ENCODE results near the gene GPC5. TPM values are rescaled to one million over a fixed set of nuclear protein-coding genes. Genes with fewer than 3 reads are reported as not detected.

GPC5 gene
- total and polyA plus RNA-seq, 9 of the 15 experiments (the other 6 are each of a cell fraction or from before 2014, with no cell fraction given): 0.18 to 0.27 TPM; not detected in 7

GRCh38 chr13:92270990-92271389, 872.6 kb downstream of the GPC5 start:
- DNase-seq (ENCODE audit: extremely low read depth in 1 of 4, low spot score in 3 of 4) (no peak), FAIRE-seq (no peak), ATAC-seq (no peak)
- no peaks in the 10 kb centered on the region for H3K79me2 ChIP-seq (ENCODE audit: control insufficient read depth, insufficient read depth, low read length)
- TF ChIP-seq SRSF1 (IDR thresholded peaks at IDR 0.05; ENCODE audit: low read depth, low read length) (no peak), ZBTB26 (CRISPR knock-in tag; IDR thresholded peaks at IDR 0.05) (no peak), ZNF592 (IDR thresholded peaks at IDR 0.05) (no peak), DMBX1 (CRISPR knock-in tag; IDR thresholded peaks at IDR 0.05; ENCODE audit: borderline replicate concordance) (no peak), CCNT2 (IDR thresholded peaks at IDR 0.05; ENCODE audit: borderline replicate concordance, extremely low read depth, insufficient read length, low read depth, low read length) (no peak), RHOXF2B (CRISPR knock-in tag; conservative IDR thresholded peaks at IDR 0.05) (no peak), RAD21 (CRISPR knock-in tag; conservative IDR thresholded peaks at IDR 0.05 in 1 of 2, IDR thresholded peaks at IDR 0.05 in 1 of 2) (no peak), TSC22D4 (tag; IDR thresholded peaks at IDR 0.05) (no peak), KHSRP (IDR thresholded peaks at IDR 0.05) (no peak), EWSR1 (IDR thresholded peaks at IDR 0.05; ENCODE audit: borderline replicate concordance, low read depth, partially characterized antibody) (no peak), MLX (CRISPR knock-in tag; conservative IDR thresholded peaks at IDR 0.05) (no peak), ADNP (tag; IDR thresholded peaks at IDR 0.05) (no peak)
- no peaks in the 10 kb centered on the region for H3K4me1 ChIP-seq (replicated peaks in 1 of 2; ENCODE audit: control insufficient read depth in 2 of 2, insufficient read depth in 2 of 2, low read length in 2 of 2)
- no peak overlapping the region for H3K9ac ChIP-seq (ENCODE audit: insufficient read depth in 1 of 2, low read depth in 2 of 2, low read length in 2 of 2)
- H3K9me3 ChIP-seq (replicated peaks; ENCODE audit: control insufficient read depth, insufficient read depth, low read depth, low read length): no peaks in the 10 kb centered on the region
- 0% methylated on average over 1 of the region's 1 CpG for WGBS (ENCODE audit: insufficient coverage, low coverage, missing lambda C conversion rate)
- intact Hi-C loops (cut with micrococcal nuclease): no loop called here
- H3K27ac ChIP-seq (ENCODE audit: extremely low read depth, low read depth, low read length): no peak overlapping the region
- in situ Hi-C loops (cut with MboI): loop anchor here (25.0 kb wide), 1 partner anchor 441 kb away; no protein-coding TSS in a partner anchor
- no peaks in the 10 kb centered on the region for H4K20me1 ChIP-seq (replicated peaks; ENCODE audit: control insufficient read depth, insufficient read depth, low read length)
- no peaks in the 10 kb centered on the region for H3K36me3 ChIP-seq (ENCODE audit: control insufficient read depth, insufficient read depth, low read length)
- H3K27me3 ChIP-seq (ENCODE audit: control insufficient read depth in 2 of 2, insufficient read depth in 2 of 2, low read length in 2 of 2): no peaks in the 10 kb centered on the region
- ChIA-PET POLR2A (no interaction called here), CTCF (ENCODE audit: low intra/inter-chr PET ratio) (no interaction called here)
- no peak overlapping the region for H2AFZ ChIP-seq (ENCODE audit: low read depth, low read length)
- no peak overlapping the region for H3K4me2 ChIP-seq (ENCODE audit: insufficient read depth, low read length)
- no peak overlapping the region for H3K4me3 ChIP-seq
- no peaks in the 10 kb centered on the region for H3K9me1 ChIP-seq (ENCODE audit: control insufficient read depth, insufficient read depth, low read length)
- BruUV-seq (replicated peaks): no TSS peak
